LNCAP (cell line): Measurements from ENCODE around the gene ERCC8.

Experiments
- TF ChIP-seq, protein P1 (sequence below): fragments of 450-650 bp; IDR thresholded peaks from 2 replicates; pipeline ENCODE4 v1.5.1; 2017; ENCODE audit warnings: mild to moderate bottlenecking

ERCC8 gene

GRCh38 chr5:60955239-60955638, 10.4 kb upstream of the ERCC8 start:
- TF ChIP-seq, protein P1, sequence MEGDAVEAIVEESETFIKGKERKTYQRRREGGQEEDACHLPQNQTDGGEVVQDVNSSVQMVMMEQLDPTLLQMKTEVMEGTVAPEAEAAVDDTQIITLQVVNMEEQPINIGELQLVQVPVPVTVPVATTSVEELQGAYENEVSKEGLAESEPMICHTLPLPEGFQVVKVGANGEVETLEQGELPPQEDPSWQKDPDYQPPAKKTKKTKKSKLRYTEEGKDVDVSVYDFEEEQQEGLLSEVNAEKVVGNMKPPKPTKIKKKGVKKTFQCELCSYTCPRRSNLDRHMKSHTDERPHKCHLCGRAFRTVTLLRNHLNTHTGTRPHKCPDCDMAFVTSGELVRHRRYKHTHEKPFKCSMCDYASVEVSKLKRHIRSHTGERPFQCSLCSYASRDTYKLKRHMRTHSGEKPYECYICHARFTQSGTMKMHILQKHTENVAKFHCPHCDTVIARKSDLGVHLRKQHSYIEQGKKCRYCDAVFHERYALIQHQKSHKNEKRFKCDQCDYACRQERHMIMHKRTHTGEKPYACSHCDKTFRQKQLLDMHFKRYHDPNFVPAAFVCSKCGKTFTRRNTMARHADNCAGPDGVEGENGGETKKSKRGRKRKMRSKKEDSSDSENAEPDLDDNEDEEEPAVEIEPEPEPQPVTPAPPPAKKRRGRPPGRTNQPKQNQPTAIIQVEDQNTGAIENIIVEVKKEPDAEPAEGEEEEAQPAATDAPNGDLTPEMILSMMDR = no peak

DNA sequence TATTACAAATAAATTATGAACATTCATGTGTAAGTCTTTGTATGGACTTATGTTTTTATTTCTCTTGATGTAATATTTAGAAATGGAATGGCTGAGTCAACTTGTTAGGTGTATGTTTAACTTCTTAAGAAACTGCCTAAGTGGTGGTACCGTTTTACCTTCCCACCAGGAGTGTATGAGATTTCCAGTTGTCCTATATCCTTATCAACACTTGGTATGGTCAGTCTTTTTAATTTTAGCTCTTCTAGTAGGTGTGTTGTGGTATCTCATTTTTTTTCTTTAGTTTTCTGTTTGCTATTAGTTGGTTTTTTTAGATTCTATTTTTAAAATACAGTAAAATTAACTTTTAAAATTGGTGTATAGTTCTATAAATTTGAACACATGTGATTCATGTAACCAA, 3.9 kb upstream of the ERCC8 start:
- TF ChIP-seq, protein P1 = no peak

DNA sequence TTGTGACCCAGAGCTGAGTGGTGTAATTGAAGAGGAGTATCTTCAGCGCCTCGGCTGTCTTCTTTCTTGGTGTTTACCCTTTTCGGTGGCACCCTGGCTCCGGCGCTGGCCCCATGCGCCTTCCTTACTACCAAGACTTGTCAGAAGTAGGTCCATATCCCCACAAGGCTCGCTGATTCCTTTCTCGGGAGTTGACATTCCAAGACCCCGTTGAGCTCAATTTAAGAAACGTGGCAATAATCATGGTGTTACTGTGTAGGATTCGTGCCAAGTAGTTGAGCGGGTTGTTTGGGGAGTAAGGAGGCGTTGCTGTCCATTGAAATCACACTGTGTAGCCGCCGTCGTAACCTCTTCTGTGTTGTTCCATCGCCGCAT, 930 bp upstream of the ERCC8 start:
- TF ChIP-seq, protein P1 = no peak

GRCh38 chr5:60943624-60944023, 1.2 kb downstream of the ERCC8 start:
- TF ChIP-seq, protein P1 = no peak

GRCh38 chr5:60929024-60929423, 15.8 kb downstream of the ERCC8 start:
- TF ChIP-seq, protein P1 = peak; percentile 65

GRCh38 chr5:60927450-60927849, 17.4 kb downstream of the ERCC8 start:
- TF ChIP-seq, protein P1 = no peak

DNA sequence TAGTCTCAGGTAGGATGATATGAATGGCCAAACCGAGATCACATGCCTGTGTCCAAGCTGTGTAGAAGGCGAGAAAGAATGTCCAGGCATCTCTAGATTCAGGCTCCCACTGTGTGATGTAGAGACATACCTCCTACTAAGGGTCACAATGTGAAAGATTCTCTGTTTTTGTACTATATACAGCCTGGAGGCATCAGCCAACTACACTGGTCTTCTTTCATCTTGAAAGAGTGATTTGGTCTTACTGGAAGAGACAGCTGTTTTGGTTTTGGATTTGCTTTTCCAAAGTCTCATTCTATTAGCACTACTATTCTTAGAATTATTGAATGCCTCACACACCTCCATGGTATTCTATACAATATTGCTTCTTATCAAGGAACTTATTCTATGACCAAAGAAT, 26.4 kb downstream of the ERCC8 start:
- TF ChIP-seq, protein P1 = no peak

- TF ChIP-seq, protein P1 = no peak
Observed at GRCh38 chr5:60916646-60917045, 28.2 kb downstream of the ERCC8 start.
